Activated CD8-positive, alpha-beta T cell treated with anti-CD3 and anti-CD28 coated beads for 36 hours (primary cell): ENCODE results near the gene BUD31. TPM values are rescaled to one million over a fixed set of nuclear protein-coding genes. Genes with fewer than 3 reads are reported as not detected.

Source experiments
- ATAC-seq: fragments of 200-7000 bp; cut with Tn5 transposase; one replicate; pipeline ENCODE4 v1.10.0; 2021; ENCODE audit warnings: mild to moderate bottlenecking, moderate library complexity
- CTCF ChIA-PET: fragments of 350-600 bp; sonication (Branson Sonifier 250); formaldehyde crosslinking; loops from one replicate; lab custom pipeline; 2021; ENCODE audit warnings: antibody characterized with exemption; lab: Charles Lee
- POLR2A ChIA-PET: fragments of 350-600 bp; sonication (Branson Sonifier 250); formaldehyde crosslinking; loops from one replicate; lab custom pipeline; 2021; ENCODE audit warnings: antibody characterized with exemption; lab: Charles Lee
- DNase-seq: peaks from one replicate; pipeline ENCODE4 v3.0.0-alpha.2; 2020
- H3K27ac Mint-ChIP-seq: one replicate; pipeline ENCODE4 v1.8.0; 2021; ENCODE audit warnings: mild to moderate bottlenecking, mixed read lengths
- H3K27me3 Mint-ChIP-seq: one replicate; pipeline ENCODE4 v1.8.0; 2021; ENCODE audit warnings: mixed read lengths
- H3K36me3 Mint-ChIP-seq: one replicate; pipeline ENCODE4 v1.8.0; 2021; ENCODE audit warnings: low read depth, mixed read lengths
- H3K4me1 Mint-ChIP-seq: one replicate; pipeline ENCODE4 v1.8.0; 2021; ENCODE audit warnings: low read depth, mixed read lengths
- H3K4me3 Mint-ChIP-seq: one replicate; pipeline ENCODE4 v1.8.0; 2021; ENCODE audit warnings: mild to moderate bottlenecking, moderate library complexity, mixed read lengths
- H3K9me3 Mint-ChIP-seq: one replicate; pipeline ENCODE4 v1.8.0; 2021; ENCODE audit warnings: mixed read lengths
- CTCF ChIP-seq: fragments of 200-600 bp; IDR thresholded peaks from one replicate; pipeline ENCODE4 v1.8.0; 2022; ENCODE audit warnings: antibody characterized with exemption, mild to moderate bottlenecking
- intact Hi-C: fragments of 100-400 bp; cut with micrococcal nuclease; formaldehyde crosslinking; loops from one replicate; pipeline ENCODE4 v1.10.0; 2022
- total RNA-seq, 2 experiments: library from RNA; stranded (reverse); gene quantifications; one replicate each; pipeline ENCODE4 v1.2.3, GENCODE V29; 2021

BUD31 gene
- total RNA-seq, 2 experiments from 2014 or later = 118 to 124 TPM

- DNase-seq (no peak), ATAC-seq (no peak)
- TF ChIP-seq CTCF = no peak
- intact Hi-C loops = no loop called here
- Mint-ChIP-seq H3K9me3 (no peaks in the 10 kb centered on the region), H3K4me1 (peaks cover 3% of the 10 kb centered on the region), H3K27ac (no peak overlapping the region), H3K4me3 (no peak overlapping the region), H3K27me3 (no peaks in the 10 kb centered on the region), H3K36me3 (peaks cover 36% of the 10 kb centered on the region)
- POLR2A ChIA-PET = no interaction called here
- CTCF ChIA-PET = no interaction called here
Measured at GRCh38 chr7:99453105-99453504, 44.3 kb downstream of the BUD31 start.

- no peak for ATAC-seq
- CTCF ChIA-PET = interaction anchor here (1.1 kb wide), 1 partner anchor 125 kb away, joined by 3 read pairs; no protein-coding TSS in a partner anchor
Measured at GRCh38 chr7:99455874-99456273, 47.1 kb downstream of the BUD31 start.

GRCh38 chr7:99456288-99456687 lies 47.5 kb downstream of the BUD31 start:
- no peak for ATAC-seq
- no peak for DNase-seq
- intact Hi-C loops = no loop called here
- TF ChIP-seq CTCF = no peak
- POLR2A ChIA-PET = interaction anchor here (1.8 kb wide), 2 partner anchors 10 to 12 kb away, joined by 4 to 8 read pairs; partner anchors contain the start of gene ATP5MF
- Mint-ChIP-seq H3K36me3 (peaks cover 33% of the 10 kb centered on the region), H3K9me3 (no peaks in the 10 kb centered on the region), H3K4me1 (peaks cover 13% of the 10 kb centered on the region), H3K27ac (peak overlapping the region; percentile 51), H3K27me3 (no peaks in the 10 kb centered on the region), H3K4me3 (no peak overlapping the region)
- CTCF ChIA-PET = interaction anchor here (1.1 kb wide), 1 partner anchor 124 kb away, joined by 3 read pairs; no protein-coding TSS in a partner anchor

More at GRCh38 chr7:99455874-99456273, 47.1 kb downstream of the BUD31 start:
- intact Hi-C loops = no loop called here
- DNase-seq = no peak
- Mint-ChIP-seq H3K36me3 (peaks cover 35% of the 10 kb centered on the region), H3K4me1 (peaks cover 11% of the 10 kb centered on the region), H3K27me3 (no peaks in the 10 kb centered on the region), H3K9me3 (no peaks in the 10 kb centered on the region), H3K4me3 (no peak overlapping the region), H3K27ac (no peak overlapping the region)
- POLR2A ChIA-PET = interaction anchor here (0.7 to 1.8 kb wide), 3 partner anchors 10 to 16 kb away, joined by 3 to 8 read pairs (median 4); partner anchors contain the start of gene ATP5MF
- no peak for TF ChIP-seq CTCF

- peaks cover 35% of the 10 kb centered on the region for H3K36me3 Mint-ChIP-seq
- H3K4me1 Mint-ChIP-seq = peaks cover 13% of the 10 kb centered on the region
- ATAC-seq = no peak
- DNase-seq = no peak
- ChIA-PET POLR2A (interaction anchor here (0.6 to 1.8 kb wide), 2 partner anchors 9 to 13 kb away, joined by 3 to 8 read pairs; no protein-coding TSS in a partner anchor), CTCF (no interaction called here)
- TF ChIP-seq CTCF = no peak
- no peak overlapping the region for H3K27ac Mint-ChIP-seq
- no peaks in the 10 kb centered on the region for H3K27me3 Mint-ChIP-seq
- intact Hi-C loops = no loop called here
- H3K4me3 Mint-ChIP-seq = no peak overlapping the region
- H3K9me3 Mint-ChIP-seq = no peaks in the 10 kb centered on the region
Measured at GRCh38 chr7:99457050-99457649, 48.4 kb downstream of the BUD31 start.
